HepG2 (cell line): Measurements from ENCODE around the gene DAB2IP. TPM values are rescaled to one million over a fixed set of nuclear protein-coding genes. Genes with fewer than 3 reads are reported as not detected.

Source experiments
- ATAC-seq: fragments of 200-7000 bp; cut with Tn5 transposase; 3 replicates; pipeline ENCODE4 v1.9.1; 2020; ENCODE audit warnings: mild to moderate bottlenecking, moderate library complexity
- BruUV-seq: library from RNA; stranded (reverse); fragments of 400-500 nt; replicated peaks from 2 replicates; lab custom pipeline; 2021; lab: Mats Ljungman, UMichigan
- CTCF ChIA-PET: fragments of 300-600 bp; formaldehyde crosslinking; extraction: SDS; loops from one replicate; lab custom pipeline; 2021; ENCODE audit warnings: low total read pairs, inconsistent platforms, low intra/inter-chr PET ratio; lab: Yijun Ruan, JAX
- POLR2A ChIA-PET: fragments of 350-600 bp; sonication (Branson Sonifier 250); formaldehyde crosslinking; loops from one replicate; lab custom pipeline; 2020; ENCODE audit warnings: antibody characterized with exemption, inconsistent platforms; lab: Yijun Ruan, JAX
- DNase-seq: peaks from one replicate; pipeline ENCODE4 v3.0.0-alpha.2; 2015; ENCODE audit warnings: low spot score
- FAIRE-seq: peaks from 3 replicates; lab custom pipeline; 2011; peaks lifted over from hg19 to GRCh38; lab: Jason Lieb, UNC
- H2AFZ ChIP-seq: one replicate; pipeline ENCODE4 v1.6.1; 2011; ENCODE audit warnings: low read length, inconsistent platforms
- H3K27ac ChIP-seq: fragments of 300-600 bp; 3 replicates; pipeline ENCODE4 v1.8.0; 2011; ENCODE audit warnings: mixed run types, mild to moderate bottlenecking, mixed read lengths, low read length, inconsistent platforms; ENCODE audit not compliant: insufficient read depth; ENCODE audit errors: extremely low read length
- H3K27me3 ChIP-seq, 2 experiments: fragments of 200-600 bp in 1 of 2; 2 replicates in 1 of 2; 3 replicates in 1 of 2; pipeline versions ENCODE4 v1.6.0 to v1.8.0; 2011; ENCODE audit warnings: low read length in 2 of 2, mild to moderate bottlenecking in 2 of 2, moderate library complexity in 2 of 2, inconsistent platforms in 1 of 2; ENCODE audit not compliant: insufficient read depth in 2 of 2, control insufficient read depth in 1 of 2
- H3K36me3 ChIP-seq, 2 experiments: fragments of 200-600 bp in 1 of 2; replicated peaks in 1 of 2; 2 replicates in 1 of 2; 3 replicates in 1 of 2; pipeline versions ENCODE4 v1.5.1 to v1.8.0; 2011; ENCODE audit warnings: low read length in 2 of 2, inconsistent platforms in 1 of 2; ENCODE audit not compliant: insufficient read depth in 2 of 2, control insufficient read depth in 1 of 2
- H3K4me1 ChIP-seq: 2 replicates; pipeline ENCODE4 v1.5.1; 2012; ENCODE audit warnings: low read length, inconsistent platforms; ENCODE audit not compliant: insufficient read depth
- H3K4me2 ChIP-seq: 2 replicates; pipeline ENCODE4 v1.6.0; 2011; ENCODE audit warnings: low read depth, low read length, inconsistent platforms
- H3K4me3 ChIP-seq, 3 experiments: fragments of 200-600 bp in 1 of 3; sonication (generic), shearing (Covaris generic) in 1 of 3; replicated peaks in 1 of 3; 2 replicates each; pipeline ENCODE4 v1.5.1; 2011 to 2016; ENCODE audit warnings: low read length in 3 of 3, inconsistent platforms in 2 of 3, low read depth in 2 of 3, mild to moderate bottlenecking in 2 of 3, control low read depth in 1 of 3, mixed read lengths in 1 of 3; ENCODE audit not compliant: insufficient read depth in 1 of 3
- H3K79me2 ChIP-seq: one replicate; pipeline ENCODE4 v1.6.1; 2011; ENCODE audit warnings: low read length, inconsistent platforms; ENCODE audit not compliant: insufficient read depth
- H3K9ac ChIP-seq: 2 replicates; pipeline ENCODE4 v1.6.0; 2011; ENCODE audit warnings: mild to moderate bottlenecking, low read depth, low read length, inconsistent platforms; ENCODE audit not compliant: insufficient read depth
- H3K9me3 ChIP-seq: 2 replicates; pipeline ENCODE4 v1.5.1; 2012; ENCODE audit warnings: mild to moderate bottlenecking, low read length
- H4K20me1 ChIP-seq: 2 replicates; pipeline ENCODE4 v1.6.0; 2011; ENCODE audit warnings: inconsistent platforms, mild to moderate bottlenecking, low read length, moderate library complexity; ENCODE audit not compliant: insufficient read depth
- ARHGAP35 ChIP-seq: sonication (generic); formaldehyde crosslinking; IDR thresholded peaks from 2 replicates; pipeline ENCODE4 v1.9.0; 2022; ENCODE audit warnings: mild to moderate bottlenecking, inconsistent platforms, moderate library complexity, missing genetic modification reagents, borderline replicate concordance
- NCOR1 ChIP-seq: fragments of 200-600 bp; sonication (generic); IDR thresholded peaks from 2 replicates; pipeline ENCODE4 v1.7.0; 2017; ENCODE audit warnings: antibody characterized with exemption, low read length, borderline replicate concordance
- PHF21A ChIP-seq: sonication (generic); formaldehyde crosslinking; IDR thresholded peaks from 2 replicates; pipeline ENCODE4 v1.5.0; 2020; ENCODE audit warnings: mild to moderate bottlenecking, missing genetic modification reagents
- ZMYM3 ChIP-seq: sonication (generic); formaldehyde crosslinking; IDR thresholded peaks from 2 replicates; pipeline ENCODE4 v1.5.1; 2020; ENCODE audit warnings: mild to moderate bottlenecking, missing genetic modification reagents
- ZNF17 ChIP-seq: sonication (generic); formaldehyde crosslinking; IDR thresholded peaks from 2 replicates; pipeline ENCODE4 v1.5.0; 2020; ENCODE audit warnings: mild to moderate bottlenecking, missing genetic modification reagents
- ZNF329 ChIP-seq: sonication (generic); formaldehyde crosslinking; IDR thresholded peaks from 2 replicates; pipeline ENCODE4 v1.9.0; 2021; ENCODE audit warnings: low read depth, mild to moderate bottlenecking, missing genetic modification reagents
- WGBS: methylation state at CpG from one replicate; pipeline ENCODE4 v1.1.6; 2017; ENCODE audit warnings: low lambda C conversion rate; 5-methylcytosine and 5-hydroxymethylcytosine counted together
- in situ Hi-C: cut with HindIII; loops from 2 replicates; pipeline ENCODE4 v1.10.0; 2017; ENCODE audit warnings: low pct_unique_long_range_greater_than_20kb; ENCODE audit not compliant: extremely low pct_ligation_motif_present
- intact Hi-C: fragments of 100-400 bp; cut with micrococcal nuclease; formaldehyde crosslinking; loops from one replicate; pipeline ENCODE4 v1.10.0; 2022; ENCODE audit not compliant: unreplicated experiment
- polyA plus RNA-seq, 8 experiments: library from polyadenylated mRNA; depleted of rRNA in 3 of 8; stranded (reverse) in 7 of 8; unstranded in 1 of 8; fragments of >200 nt; fragmentation: Illumina TruSeq in 4 of 8; extraction: Trizol in 4 of 8; gene quantifications; 2 replicates each; pipeline versions ENCODE4 v1.2.1 to v1.2.3, GENCODE V29; 2011 to 2016; ENCODE audit warnings: low read depth in 4 of 8, missing spikeins in 1 of 8, mixed read lengths in 1 of 8; ENCODE audit not compliant: insufficient read depth in 1 of 8
- total RNA-seq, 5 experiments: library from RNA; depleted of rRNA; stranded (reverse); fragments of >200 nt; fragmentation: Illumina TruSeq; extraction: Trizol; gene quantifications; 2 replicates each; pipeline ENCODE4 v1.2.3, GENCODE V29; 2016; ENCODE audit warnings: low read depth in 1 of 5
- TF ChIP-seq, protein P1 (sequence below): sonication (generic); formaldehyde crosslinking; IDR thresholded peaks from 2 replicates; pipeline ENCODE4 v1.9.0; 2021; ENCODE audit warnings: missing genetic modification reagents, borderline replicate concordance
- TF ChIP-seq, protein P2 (sequence below): sonication (generic); formaldehyde crosslinking; IDR thresholded peaks from 2 replicates; pipeline ENCODE4 v1.4.0; 2020; ENCODE audit warnings: missing genetic modification reagents

Gene DAB2IP
- total and polyA plus RNA-seq, 2 of the 13 experiments (the other 11 are each of a cell fraction or from before 2014, with no cell fraction given), result 25.3 to 37.9 TPM

DNA sequence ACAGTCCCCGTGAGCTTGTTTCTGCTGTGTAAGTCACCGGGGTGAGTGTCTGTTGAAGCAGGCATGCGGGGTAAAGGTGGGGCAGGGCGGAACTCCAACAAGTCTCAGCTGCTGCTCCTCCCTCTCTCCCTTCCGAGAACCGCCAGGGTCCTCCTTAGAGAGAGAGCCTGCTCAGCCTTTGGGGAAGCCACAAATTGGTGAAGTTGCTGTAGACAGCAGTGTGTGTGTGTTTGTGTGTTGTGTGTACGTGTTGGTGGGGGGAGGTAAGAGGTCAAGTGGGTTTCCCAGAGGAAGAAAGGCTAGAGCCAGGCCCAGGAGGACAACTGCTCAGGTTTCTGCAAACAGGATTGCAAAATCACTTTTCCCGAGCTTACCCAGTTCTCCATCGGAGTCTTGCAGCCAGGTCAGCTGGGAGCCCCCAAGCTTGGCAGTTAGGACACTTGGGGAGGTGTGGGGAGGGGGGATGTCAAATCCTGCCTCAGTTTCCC lies 38.9 kb upstream of the DAB2IP start (continued):
- TF ChIP-seq NCOR1 (no peak), ZNF17 (CRISPR knock-in tag) (no peak), ZNF329 (CRISPR knock-in tag) (no peak), ZMYM3 (CRISPR knock-in tag) (peak; percentile 26; the same call in 1 of the 2 replicates), PHF21A (CRISPR knock-in tag) (0 out of 2 replicates have a peak, but pooled peaks have one; percentile 28)
- TF ChIP-seq, protein P1, sequence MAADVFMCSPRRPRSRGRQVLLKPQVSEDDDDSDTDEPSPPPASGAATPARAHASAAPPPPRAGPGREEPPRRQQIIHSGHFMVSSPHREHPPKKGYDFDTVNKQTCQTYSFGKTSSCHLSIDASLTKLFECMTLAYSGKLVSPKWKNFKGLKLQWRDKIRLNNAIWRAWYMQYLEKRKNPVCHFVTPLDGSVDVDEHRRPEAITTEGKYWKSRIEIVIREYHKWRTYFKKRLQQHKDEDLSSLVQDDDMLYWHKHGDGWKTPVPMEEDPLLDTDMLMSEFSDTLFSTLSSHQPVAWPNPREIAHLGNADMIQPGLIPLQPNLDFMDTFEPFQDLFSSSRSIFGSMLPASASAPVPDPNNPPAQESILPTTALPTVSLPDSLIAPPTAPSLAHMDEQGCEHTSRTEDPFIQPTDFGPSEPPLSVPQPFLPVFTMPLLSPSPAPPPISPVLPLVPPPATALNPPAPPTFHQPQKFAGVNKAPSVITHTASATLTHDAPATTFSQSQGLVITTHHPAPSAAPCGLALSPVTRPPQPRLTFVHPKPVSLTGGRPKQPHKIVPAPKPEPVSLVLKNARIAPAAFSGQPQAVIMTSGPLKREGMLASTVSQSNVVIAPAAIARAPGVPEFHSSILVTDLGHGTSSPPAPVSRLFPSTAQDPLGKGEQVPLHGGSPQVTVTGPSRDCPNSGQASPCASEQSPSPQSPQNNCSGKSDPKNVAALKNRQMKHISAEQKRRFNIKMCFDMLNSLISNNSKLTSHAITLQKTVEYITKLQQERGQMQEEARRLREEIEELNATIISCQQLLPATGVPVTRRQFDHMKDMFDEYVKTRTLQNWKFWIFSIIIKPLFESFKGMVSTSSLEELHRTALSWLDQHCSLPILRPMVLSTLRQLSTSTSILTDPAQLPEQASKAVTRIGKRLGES (CRISPR knock-in tag), result no peak

DNA sequence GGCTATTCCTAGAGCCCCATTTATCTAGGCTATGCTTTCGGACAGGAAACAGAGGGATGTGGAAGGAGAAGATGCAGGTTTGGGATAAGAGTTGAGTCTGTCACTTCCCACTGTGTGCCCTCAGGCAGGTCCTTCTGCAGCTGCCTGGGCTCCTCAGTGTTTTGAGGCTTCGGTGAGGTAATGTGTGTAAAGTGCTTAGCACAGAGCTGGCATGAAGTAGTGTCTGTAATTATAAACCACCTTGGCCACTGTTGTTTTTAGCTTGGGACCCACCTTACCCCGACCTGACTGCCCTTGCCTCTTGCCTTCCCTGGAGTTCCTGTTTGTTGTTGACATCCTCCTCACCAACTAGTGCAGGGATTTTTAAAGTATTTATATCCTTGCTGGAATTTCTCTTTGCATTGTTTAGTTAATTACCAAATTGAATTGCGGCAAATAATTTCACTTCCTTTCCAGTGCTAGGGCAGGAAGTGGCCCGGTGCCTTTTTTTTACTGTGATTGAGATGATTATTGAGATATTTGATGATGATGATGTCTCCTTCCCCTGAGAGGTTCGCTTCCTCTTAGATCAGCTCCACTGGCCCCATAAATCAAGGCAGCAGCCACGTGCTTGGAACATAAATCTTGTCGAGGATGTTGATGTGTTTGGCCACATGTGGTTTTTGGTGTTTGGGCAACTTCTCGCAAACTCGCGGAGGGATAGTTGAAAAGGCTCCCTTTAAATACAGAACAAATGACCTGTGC lies 38.3 kb upstream of the DAB2IP start:
- no peaks in the 10 kb centered on the region for H3K36me3 ChIP-seq
- no peak overlapping the region for H3K27ac ChIP-seq
- in situ Hi-C loops, result no loop called here
- no TSS peak for BruUV-seq
- H4K20me1 ChIP-seq, result no peaks in the 10 kb centered on the region
- intact Hi-C loops, result loop anchor here (5.0 kb wide), 1 partner anchor 66 kb away; no protein-coding TSS in a partner anchor
- ATAC-seq, result no peak
- H3K79me2 ChIP-seq, result no peaks in the 10 kb centered on the region
- POLR2A ChIA-PET, result interaction anchor here (1.3 to 1.6 kb wide), 2 partner anchors 9 to 27 kb away, joined by 3 to 4 read pairs; no protein-coding TSS in a partner anchor
- peak overlapping the region; percentile 72 for H3K4me2 ChIP-seq
- H3K4me1 ChIP-seq, result peaks cover 45% of the 10 kb centered on the region
- H2AFZ ChIP-seq, result no peak overlapping the region
- no peaks in the 10 kb centered on the region for H3K9me3 ChIP-seq
- WGBS, result 65% methylated on average over 11 of the region's 11 CpGs
- TF ChIP-seq ARHGAP35 (CRISPR knock-in tag), result no peak
- TF ChIP-seq, protein P2, sequence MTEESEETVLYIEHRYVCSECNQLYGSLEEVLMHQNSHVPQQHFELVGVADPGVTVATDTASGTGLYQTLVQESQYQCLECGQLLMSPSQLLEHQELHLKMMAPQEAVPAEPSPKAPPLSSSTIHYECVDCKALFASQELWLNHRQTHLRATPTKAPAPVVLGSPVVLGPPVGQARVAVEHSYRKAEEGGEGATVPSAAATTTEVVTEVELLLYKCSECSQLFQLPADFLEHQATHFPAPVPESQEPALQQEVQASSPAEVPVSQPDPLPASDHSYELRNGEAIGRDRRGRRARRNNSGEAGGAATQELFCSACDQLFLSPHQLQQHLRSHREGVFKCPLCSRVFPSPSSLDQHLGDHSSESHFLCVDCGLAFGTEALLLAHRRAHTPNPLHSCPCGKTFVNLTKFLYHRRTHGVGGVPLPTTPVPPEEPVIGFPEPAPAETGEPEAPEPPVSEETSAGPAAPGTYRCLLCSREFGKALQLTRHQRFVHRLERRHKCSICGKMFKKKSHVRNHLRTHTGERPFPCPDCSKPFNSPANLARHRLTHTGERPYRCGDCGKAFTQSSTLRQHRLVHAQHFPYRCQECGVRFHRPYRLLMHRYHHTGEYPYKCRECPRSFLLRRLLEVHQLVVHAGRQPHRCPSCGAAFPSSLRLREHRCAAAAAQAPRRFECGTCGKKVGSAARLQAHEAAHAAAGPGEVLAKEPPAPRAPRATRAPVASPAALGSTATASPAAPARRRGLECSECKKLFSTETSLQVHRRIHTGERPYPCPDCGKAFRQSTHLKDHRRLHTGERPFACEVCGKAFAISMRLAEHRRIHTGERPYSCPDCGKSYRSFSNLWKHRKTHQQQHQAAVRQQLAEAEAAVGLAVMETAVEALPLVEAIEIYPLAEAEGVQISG, result 0 out of 2 replicates have a peak, but pooled peaks have one; percentile 3
- no peak for FAIRE-seq
- no peak for DNase-seq
- H3K9ac ChIP-seq, result no peak overlapping the region
- H3K4me3 ChIP-seq, result no peak overlapping the region; a peak in 1 of 6 replicates
- CTCF ChIA-PET, result no interaction called here
- H3K27me3 ChIP-seq, result no peaks in the 10 kb centered on the region; a peak in 1 of 5 replicates
